HepG2 (cell line): Measurements from ENCODE around the gene PPP1R14D. TPM values are rescaled to one million over a fixed set of nuclear protein-coding genes. Genes with fewer than 3 reads are reported as not detected.

Experiments
- FOXA3 ChIP-seq: IDR thresholded peaks from 2 replicates; pipeline ENCODE4 v1.6.1; 2016; ENCODE audit warnings: missing genetic modification reagents, missing compliant biosample characterization
- FOXK1 ChIP-seq: sonication (generic); formaldehyde crosslinking; IDR thresholded peaks from 2 replicates; pipeline ENCODE4 v1.4.0; 2020; ENCODE audit warnings: low read depth, missing genetic modification reagents, borderline replicate concordance
- FOXO1 ChIP-seq: sonication (generic); formaldehyde crosslinking; IDR thresholded peaks from 2 replicates; pipeline ENCODE4 v1.4.0; 2020; ENCODE audit warnings: missing genetic modification reagents
- GATAD1 ChIP-seq: IDR thresholded peaks from 2 replicates; pipeline ENCODE4 v1.6.1; 2016; ENCODE audit warnings: missing genetic modification reagents, missing compliant biosample characterization
- KLF13 ChIP-seq: sonication (generic); formaldehyde crosslinking; IDR thresholded peaks from 2 replicates; pipeline ENCODE4 v1.4.0; 2020; ENCODE audit warnings: mild to moderate bottlenecking, missing genetic modification reagents
- MAFK ChIP-seq, 2 experiments: IDR thresholded peaks in 1 of 2; conservative IDR thresholded peaks in 1 of 2; 2 replicates each; pipeline ENCODE4 v1.6.1; 2011; ENCODE audit warnings: improper control_type of control experiment in 2 of 2, low read length in 2 of 2
- MED1 ChIP-seq: sonication (generic); formaldehyde crosslinking; IDR thresholded peaks from 2 replicates; pipeline ENCODE4 v1.4.0; 2020; ENCODE audit warnings: missing genetic modification reagents
- MIER3 ChIP-seq: IDR thresholded peaks from 2 replicates; pipeline ENCODE4 v1.6.1; 2016; ENCODE audit warnings: missing compliant biosample characterization, borderline replicate concordance
- NFE2 ChIP-seq: sonication (generic); formaldehyde crosslinking; IDR thresholded peaks from 2 replicates; pipeline ENCODE4 v1.4.0; 2020; ENCODE audit warnings: missing genetic modification reagents
- NFIB ChIP-seq: sonication (generic); formaldehyde crosslinking; IDR thresholded peaks from 2 replicates; pipeline ENCODE4 v1.9.0; 2021; ENCODE audit warnings: missing genetic modification reagents, mild to moderate bottlenecking, borderline replicate concordance
- RELA ChIP-seq: sonication (generic); formaldehyde crosslinking; IDR thresholded peaks from 2 replicates; pipeline ENCODE4 v1.4.0; 2020; ENCODE audit warnings: missing genetic modification reagents
- RORA ChIP-seq: sonication (generic); formaldehyde crosslinking; IDR thresholded peaks from 2 replicates; pipeline ENCODE4 v1.5.0; 2020; ENCODE audit warnings: mild to moderate bottlenecking, missing genetic modification reagents, moderate library complexity
- SAP130 ChIP-seq: IDR thresholded peaks from 2 replicates; pipeline ENCODE4 v1.6.1; 2016; ENCODE audit warnings: low read depth
- SMC3 ChIP-seq: IDR thresholded peaks from 2 replicates; pipeline ENCODE4 v1.6.1; 2011; ENCODE audit warnings: low read length, improper control_type of control experiment
- SSRP1 ChIP-seq: IDR thresholded peaks from 2 replicates; pipeline ENCODE4 v1.6.1; 2016; ENCODE audit warnings: control low read depth
- ZKSCAN1 ChIP-seq: fragments of 150-350 bp; IDR thresholded peaks from 2 replicates; pipeline ENCODE4 v1.6.1; 2014; ENCODE audit warnings: low read length
- ZMYM3 ChIP-seq: sonication (generic); formaldehyde crosslinking; IDR thresholded peaks from 2 replicates; pipeline ENCODE4 v1.5.1; 2020; ENCODE audit warnings: mild to moderate bottlenecking, missing genetic modification reagents
- ZNF264 ChIP-seq: sonication (generic); formaldehyde crosslinking; IDR thresholded peaks from 2 replicates; pipeline ENCODE4 v1.4.0; 2020; ENCODE audit warnings: missing genetic modification reagents
- ZNF367 ChIP-seq: sonication (generic); formaldehyde crosslinking; IDR thresholded peaks from 2 replicates; pipeline ENCODE4 v1.4.0; 2020; ENCODE audit warnings: missing genetic modification reagents, borderline replicate concordance
- ZNF432 ChIP-seq: sonication (generic); formaldehyde crosslinking; IDR thresholded peaks from 2 replicates; pipeline ENCODE4 v1.5.0; 2020; ENCODE audit warnings: missing genetic modification reagents, mild to moderate bottlenecking, borderline replicate concordance
- ZNF703 ChIP-seq: sonication (generic); formaldehyde crosslinking; IDR thresholded peaks from 2 replicates; pipeline ENCODE4 v1.5.1; 2020; ENCODE audit warnings: missing genetic modification reagents, mild to moderate bottlenecking, moderate library complexity, borderline replicate concordance
- ZNF720 ChIP-seq: sonication (generic); formaldehyde crosslinking; IDR thresholded peaks from 2 replicates; pipeline ENCODE4 v1.4.0; 2020; ENCODE audit warnings: missing genetic modification reagents
- polyA plus RNA-seq, 8 experiments: library from polyadenylated mRNA; depleted of rRNA in 3 of 8; stranded (reverse) in 7 of 8; unstranded in 1 of 8; fragments of >200 nt; fragmentation: Illumina TruSeq in 4 of 8; extraction: Trizol in 4 of 8; gene quantifications; 2 replicates each; pipeline versions ENCODE4 v1.2.1 to v1.2.3, GENCODE V29; 2011 to 2016; ENCODE audit warnings: low read depth in 4 of 8, missing spikeins in 1 of 8, mixed read lengths in 1 of 8; ENCODE audit not compliant: insufficient read depth in 1 of 8
- total RNA-seq, 5 experiments: library from RNA; depleted of rRNA; stranded (reverse); fragments of >200 nt; fragmentation: Illumina TruSeq; extraction: Trizol; gene quantifications; 2 replicates each; pipeline ENCODE4 v1.2.3, GENCODE V29; 2016; ENCODE audit warnings: low read depth in 1 of 5
- TF ChIP-seq, protein P1 (sequence below): sonication (generic); formaldehyde crosslinking; IDR thresholded peaks from 2 replicates; pipeline ENCODE4 v1.5.1; 2020; ENCODE audit warnings: missing genetic modification reagents, mild to moderate bottlenecking, borderline replicate concordance
- TF ChIP-seq, protein P2 (sequence below): sonication (generic); formaldehyde crosslinking; IDR thresholded peaks from 2 replicates; pipeline ENCODE4 v1.4.0; 2020; ENCODE audit warnings: mild to moderate bottlenecking, missing genetic modification reagents
- TF ChIP-seq, protein P3 (sequence below): IDR thresholded peaks from 2 replicates; pipeline ENCODE4 v1.6.1; 2016; ENCODE audit warnings: low read depth, control low read depth
- TF ChIP-seq, protein P4 (sequence below): sonication (generic); formaldehyde crosslinking; IDR thresholded peaks from 2 replicates; pipeline ENCODE4 v1.5.0; 2020; ENCODE audit warnings: missing genetic modification reagents, mild to moderate bottlenecking, borderline replicate concordance

Gene PPP1R14D
- total and polyA plus RNA-seq, 2 of the 13 experiments (the other 11 are each of a cell fraction or from before 2014, with no cell fraction given), result 0.53 to 0.55 TPM

DNA sequence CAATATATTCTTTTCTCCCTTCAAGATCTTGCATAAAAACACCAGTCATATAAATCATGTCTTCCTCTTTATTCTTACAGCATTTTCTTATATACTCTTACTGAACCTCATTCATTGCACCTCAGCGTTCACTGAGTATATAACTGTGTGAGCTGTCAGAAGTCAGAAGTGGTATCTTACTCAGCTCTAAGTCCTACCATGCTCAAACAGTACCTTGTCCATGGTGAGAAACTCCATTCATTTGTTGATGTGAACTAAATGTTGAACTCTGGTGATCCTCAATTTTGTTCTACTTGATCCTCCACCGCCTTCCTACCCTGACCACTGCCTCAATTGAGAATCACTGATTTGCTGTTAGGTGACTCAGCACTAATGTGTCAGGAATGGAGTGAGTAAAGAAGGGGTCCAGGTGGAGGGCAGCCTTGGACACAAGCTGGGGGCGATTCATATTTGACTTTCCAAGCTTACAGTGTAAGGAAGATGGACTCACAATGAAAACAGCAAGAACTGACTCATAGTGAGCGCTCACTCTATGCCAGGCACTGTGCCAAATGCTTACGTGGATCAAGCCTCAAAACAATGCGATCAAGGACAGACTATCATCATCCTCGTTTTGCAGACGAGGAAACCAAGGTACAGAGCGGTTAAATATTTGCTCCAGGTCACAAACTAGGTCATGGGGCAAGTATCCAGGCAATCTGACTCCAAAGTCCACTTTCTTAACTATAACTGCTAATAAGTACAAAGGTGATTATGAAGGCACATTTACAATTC lies 35.1 kb downstream of the PPP1R14D start (continued):
- TF ChIP-seq, protein P1, sequence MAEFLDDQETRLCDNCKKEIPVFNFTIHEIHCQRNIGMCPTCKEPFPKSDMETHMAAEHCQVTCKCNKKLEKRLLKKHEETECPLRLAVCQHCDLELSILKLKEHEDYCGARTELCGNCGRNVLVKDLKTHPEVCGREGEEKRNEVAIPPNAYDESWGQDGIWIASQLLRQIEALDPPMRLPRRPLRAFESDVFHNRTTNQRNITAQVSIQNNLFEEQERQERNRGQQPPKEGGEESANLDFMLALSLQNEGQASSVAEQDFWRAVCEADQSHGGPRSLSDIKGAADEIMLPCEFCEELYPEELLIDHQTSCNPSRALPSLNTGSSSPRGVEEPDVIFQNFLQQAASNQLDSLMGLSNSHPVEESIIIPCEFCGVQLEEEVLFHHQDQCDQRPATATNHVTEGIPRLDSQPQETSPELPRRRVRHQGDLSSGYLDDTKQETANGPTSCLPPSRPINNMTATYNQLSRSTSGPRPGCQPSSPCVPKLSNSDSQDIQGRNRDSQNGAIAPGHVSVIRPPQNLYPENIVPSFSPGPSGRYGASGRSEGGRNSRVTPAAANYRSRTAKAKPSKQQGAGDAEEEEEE (CRISPR knock-in tag), result peak; percentile 78; the same call in 1 of the 2 replicates
- TF ChIP-seq FOXA3 (CRISPR knock-in tag), result peak; percentile 72
- no peak for TF ChIP-seq ZNF367 (CRISPR knock-in tag)
- no peak for TF ChIP-seq RELA (CRISPR knock-in tag)
- no peak for TF ChIP-seq ZNF703 (CRISPR knock-in tag)
- TF ChIP-seq FOXO1 (CRISPR knock-in tag), result peak; percentile 85
- TF ChIP-seq ZNF432, result no peak
- TF ChIP-seq SSRP1 (CRISPR knock-in tag), result no peak
- TF ChIP-seq MAFK (conservative IDR thresholded peaks at IDR 0.05 in 1 of 2, IDR thresholded peaks at IDR 0.05 in 1 of 2; ENCODE audit: low read length in 2 of 2), result peak; percentile 72 to 95
- peak; percentile 63; the same call in 1 of the 2 replicates for TF ChIP-seq NFE2 (CRISPR knock-in tag)
- TF ChIP-seq, protein P2, sequence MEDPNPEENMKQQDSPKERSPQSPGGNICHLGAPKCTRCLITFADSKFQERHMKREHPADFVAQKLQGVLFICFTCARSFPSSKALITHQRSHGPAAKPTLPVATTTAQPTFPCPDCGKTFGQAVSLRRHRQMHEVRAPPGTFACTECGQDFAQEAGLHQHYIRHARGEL (CRISPR knock-in tag), result no peak
- TF ChIP-seq, protein P3, sequence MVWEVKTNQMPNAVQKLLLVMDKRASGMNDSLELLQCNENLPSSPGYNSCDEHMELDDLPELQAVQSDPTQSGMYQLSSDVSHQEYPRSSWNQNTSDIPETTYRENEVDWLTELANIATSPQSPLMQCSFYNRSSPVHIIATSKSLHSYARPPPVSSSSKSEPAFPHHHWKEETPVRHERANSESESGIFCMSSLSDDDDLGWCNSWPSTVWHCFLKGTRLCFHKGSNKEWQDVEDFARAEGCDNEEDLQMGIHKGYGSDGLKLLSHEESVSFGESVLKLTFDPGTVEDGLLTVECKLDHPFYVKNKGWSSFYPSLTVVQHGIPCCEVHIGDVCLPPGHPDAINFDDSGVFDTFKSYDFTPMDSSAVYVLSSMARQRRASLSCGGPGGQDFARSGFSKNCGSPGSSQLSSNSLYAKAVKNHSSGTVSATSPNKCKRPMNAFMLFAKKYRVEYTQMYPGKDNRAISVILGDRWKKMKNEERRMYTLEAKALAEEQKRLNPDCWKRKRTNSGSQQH, result no peak
- TF ChIP-seq ZNF720 (CRISPR knock-in tag), result no peak
- no peak for TF ChIP-seq NFIB
- TF ChIP-seq KLF13 (CRISPR knock-in tag), result no peak
- TF ChIP-seq ZMYM3, result peak; percentile 71; the same call in 1 of the 2 replicates
- TF ChIP-seq SAP130, result peak; percentile 85
- TF ChIP-seq ZKSCAN1, result no peak
- no peak for TF ChIP-seq SMC3
- peak; percentile 86 for TF ChIP-seq MED1 (CRISPR knock-in tag)
- TF ChIP-seq MIER3 (CRISPR knock-in tag), result peak; percentile 75; the same call in 1 of the 2 replicates
- TF ChIP-seq ZNF264 (CRISPR knock-in tag), result 0 out of 2 replicates have a peak, but pooled peaks have one; percentile 58
- TF ChIP-seq, protein P4, sequence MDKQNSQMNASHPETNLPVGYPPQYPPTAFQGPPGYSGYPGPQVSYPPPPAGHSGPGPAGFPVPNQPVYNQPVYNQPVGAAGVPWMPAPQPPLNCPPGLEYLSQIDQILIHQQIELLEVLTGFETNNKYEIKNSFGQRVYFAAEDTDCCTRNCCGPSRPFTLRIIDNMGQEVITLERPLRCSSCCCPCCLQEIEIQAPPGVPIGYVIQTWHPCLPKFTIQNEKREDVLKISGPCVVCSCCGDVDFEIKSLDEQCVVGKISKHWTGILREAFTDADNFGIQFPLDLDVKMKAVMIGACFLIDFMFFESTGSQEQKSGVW (CRISPR knock-in tag), result no peak
- peak; percentile 79 for TF ChIP-seq FOXK1
- 0 out of 2 replicates have a peak, but pooled peaks have one; percentile 30 for TF ChIP-seq GATAD1 (CRISPR knock-in tag)
- TF ChIP-seq RORA (CRISPR knock-in tag), result no peak
